ENCODE measurements around the gene RNASEH2A.

The RNASEH2A gene

GRCh38 chr19:12858041-12858928, 51.9 kb downstream of the RNASEH2A start:
- TF ChIP-seq POLR2A (IDR thresholded peaks at IDR 0.05; ENCODE audit: low read depth, low read length) = no peak
- no peak for TF ChIP-seq POLR2AphosphoS5 (IDR thresholded peaks at IDR 0.05; ENCODE audit: low read depth, low read length)
- no peak for TF ChIP-seq TAF1 (IDR thresholded peaks at IDR 0.05; ENCODE audit: borderline replicate concordance, low read depth, low read length)
- DNase-seq (ENCODE audit: insufficient read length) (no peak), FAIRE-seq (no peak)

GRCh38 chr19:12859546-12859945, 53.2 kb downstream of the RNASEH2A start:
- TF ChIP-seq POLR2A (IDR thresholded peaks at IDR 0.05; ENCODE audit: low read depth, low read length) (no peak), TAF1 (IDR thresholded peaks at IDR 0.05; ENCODE audit: borderline replicate concordance, low read depth, low read length) (no peak), POLR2AphosphoS5 (IDR thresholded peaks at IDR 0.05; ENCODE audit: low read depth, low read length) (no peak)
- FAIRE-seq (no peak), DNase-seq (ENCODE audit: insufficient read length) (no peak)

Measured in GM12892 (cell line).